IMR-90 (cell line): Measurements from ENCODE around the gene SEC61B. TPM values are rescaled to one million over a fixed set of nuclear protein-coding genes. Genes with fewer than 3 reads are reported as not detected.

Source experiments
- ATAC-seq: fragments of 200-7000 bp; cut with Tn5 transposase; 2 replicates; pipeline ENCODE4 v1.9.1; 2020; ENCODE audit warnings: low read depth, mild to moderate bottlenecking, moderate library complexity
- BruUV-seq: library from RNA; stranded (reverse); fragments of 400-500 nt; replicated peaks from 2 replicates; lab custom pipeline; 2021; lab: Mats Ljungman, UMichigan
- CTCF ChIA-PET: fragments of 300-600 bp; formaldehyde crosslinking; extraction: SDS; loops from one replicate; lab custom pipeline; 2021; ENCODE audit warnings: antibody characterized with exemption; lab: Yijun Ruan, JAX
- POLR2A ChIA-PET: fragments of 300-600 bp; sonication (Branson Sonifier 250); formaldehyde crosslinking; loops from one replicate; lab custom pipeline; 2022; ENCODE audit warnings: antibody characterized with exemption; ENCODE audit not compliant: unreplicated experiment; lab: Charles Lee
- DNase-seq: peaks from one replicate; pipeline ENCODE4 v3.0.0; 2013
- H2AFZ ChIP-seq: replicated peaks from 2 replicates; pipeline ENCODE3; 2013; ENCODE audit warnings: low read length, mild to moderate bottlenecking; ENCODE audit not compliant: poor library complexity
- H2AK5ac ChIP-seq: 2 replicates; pipeline ENCODE4 v1.6.1; 2013; ENCODE audit warnings: low read depth, low read length, inconsistent platforms
- H2AK9ac ChIP-seq: replicated peaks from 2 replicates; pipeline ENCODE3; 2013; ENCODE audit warnings: mild to moderate bottlenecking, low read depth, low read length, moderate library complexity; ENCODE audit not compliant: poor library complexity
- H2BK120ac ChIP-seq: 2 replicates; pipeline ENCODE4 v1.6.1; 2013; ENCODE audit warnings: low read depth, low read length, inconsistent platforms
- H2BK15ac ChIP-seq: 3 replicates; pipeline ENCODE4 v1.6.1; 2013; ENCODE audit warnings: low read depth, low read length, inconsistent platforms
- H2BK20ac ChIP-seq: 2 replicates; pipeline ENCODE4 v1.6.1; 2013; ENCODE audit warnings: low read depth, mild to moderate bottlenecking, inconsistent platforms, low read length, moderate library complexity
- H2BK5ac ChIP-seq: 2 replicates; pipeline ENCODE4 v1.6.1; 2013; ENCODE audit warnings: mild to moderate bottlenecking, low read depth, low read length, inconsistent platforms; ENCODE audit not compliant: poor library complexity, severe bottlenecking
- H3K14ac ChIP-seq: replicated peaks from 2 replicates; pipeline ENCODE4 v1.6.1; 2013; ENCODE audit warnings: low read depth, low read length, inconsistent platforms
- H3K18ac ChIP-seq: 2 replicates; pipeline ENCODE4 v1.6.1; 2013; ENCODE audit warnings: low read depth, low read length, control low read depth
- H3K23ac ChIP-seq: 2 replicates; pipeline ENCODE4 v1.6.1; 2013; ENCODE audit warnings: low read depth, low read length, inconsistent platforms
- H3K27ac ChIP-seq: 2 replicates; pipeline ENCODE4 v1.5.1; 2013; ENCODE audit warnings: mild to moderate bottlenecking, control low read depth, low read length; ENCODE audit not compliant: insufficient read depth
- H3K27me3 ChIP-seq: 2 replicates; pipeline ENCODE4 v1.6.1; 2013; ENCODE audit warnings: low read length; ENCODE audit not compliant: control insufficient read depth, insufficient read depth
- H3K36me3 ChIP-seq: 2 replicates; pipeline ENCODE4 v1.6.1; 2013; ENCODE audit warnings: low read length, mixed read lengths; ENCODE audit not compliant: control insufficient read depth, insufficient read depth
- H3K4ac ChIP-seq: 2 replicates; pipeline ENCODE4 v1.6.1; 2013; ENCODE audit warnings: low read depth, low read length, inconsistent platforms
- H3K4me1 ChIP-seq: 2 replicates; pipeline ENCODE4 v1.6.1; 2013; ENCODE audit warnings: low read length, mixed read lengths; ENCODE audit not compliant: control insufficient read depth, insufficient read depth
- H3K4me2 ChIP-seq: 2 replicates; pipeline ENCODE4 v1.6.1; 2013; ENCODE audit warnings: low read depth, mild to moderate bottlenecking, control low read depth, low read length, moderate library complexity
- H3K4me3 ChIP-seq: 2 replicates; pipeline ENCODE4 v1.5.1; 2013; ENCODE audit warnings: low read depth, mild to moderate bottlenecking, control low read depth, low read length, moderate library complexity; ENCODE audit not compliant: insufficient read depth
- H3K56ac ChIP-seq: 2 replicates; pipeline ENCODE4 v1.6.1; 2013; ENCODE audit warnings: low read length, inconsistent platforms; ENCODE audit not compliant: insufficient read depth; ENCODE audit errors: extremely low read depth
- H3K79me1 ChIP-seq, 2 experiments: 2 replicates each; pipeline ENCODE4 v1.6.1; 2013; ENCODE audit warnings: low read length in 2 of 2, inconsistent platforms in 1 of 2, low read depth in 1 of 2
- H3K9ac ChIP-seq: 2 replicates; pipeline ENCODE4 v1.6.1; 2013; ENCODE audit warnings: low read depth, low read length, control low read depth
- H3K9me1 ChIP-seq: 2 replicates; pipeline ENCODE4 v1.6.1; 2013; ENCODE audit warnings: low read length, inconsistent platforms; ENCODE audit not compliant: insufficient read depth
- H3K9me3 ChIP-seq: 2 replicates; pipeline ENCODE4 v1.6.1; 2013; ENCODE audit warnings: low read length; ENCODE audit not compliant: control insufficient read depth, insufficient read depth
- H4K20me1 ChIP-seq: 2 replicates; pipeline ENCODE4 v1.6.1; 2013; ENCODE audit warnings: low read length, inconsistent platforms; ENCODE audit not compliant: insufficient read depth
- H4K5ac ChIP-seq: 2 replicates; pipeline ENCODE4 v1.6.1; 2013; ENCODE audit warnings: mild to moderate bottlenecking, low read depth, low read length, control low read depth
- H4K8ac ChIP-seq, 2 experiments: 2 replicates each; pipeline ENCODE4 v1.6.1; 2013; ENCODE audit warnings: low read depth in 2 of 2, low read length in 2 of 2, control low read depth in 1 of 2, inconsistent platforms in 1 of 2
- H4K91ac ChIP-seq: 2 replicates; pipeline ENCODE4 v1.6.1; 2013; ENCODE audit warnings: low read depth, low read length, inconsistent platforms; ENCODE audit not compliant: insufficient read depth
- CEBPB ChIP-seq: IDR thresholded peaks from 2 replicates; pipeline ENCODE4 v1.6.1; 2012; ENCODE audit warnings: low read depth, low read length, improper control_type of control experiment
- CHD1 ChIP-seq: IDR thresholded peaks from 2 replicates; pipeline ENCODE4 v1.6.1; 2012; ENCODE audit warnings: low read depth, low read length, improper control_type of control experiment
- CTCF ChIP-seq: conservative IDR thresholded peaks from 2 replicates; pipeline ENCODE4 v1.5.1; 2012; ENCODE audit warnings: mild to moderate bottlenecking, low read depth, low read length, improper control_type of control experiment
- FOS ChIP-seq: fragments of 150-350 bp; IDR thresholded peaks from 2 replicates; pipeline ENCODE4 v1.6.1; 2016; ENCODE audit warnings: low read depth, low read length
- MAFK ChIP-seq: IDR thresholded peaks from 2 replicates; pipeline ENCODE4 v1.6.1; 2012; ENCODE audit warnings: low read depth, low read length, improper control_type of control experiment
- MAZ ChIP-seq: IDR thresholded peaks from 2 replicates; pipeline ENCODE4 v1.6.1; 2012; ENCODE audit warnings: low read depth, mild to moderate bottlenecking, low read length, improper control_type of control experiment, moderate library complexity, borderline replicate concordance
- MXI1 ChIP-seq: IDR thresholded peaks from 2 replicates; pipeline ENCODE4 v1.6.1; 2012; ENCODE audit warnings: low read depth, mild to moderate bottlenecking, low read length, moderate library complexity, borderline replicate concordance
- NFE2L2 ChIP-seq: fragments of 150-350 bp; IDR thresholded peaks from 2 replicates; pipeline ENCODE4 v1.6.1; 2016; ENCODE audit warnings: low read depth, mild to moderate bottlenecking, low read length
- POLR2A ChIP-seq: IDR thresholded peaks from 2 replicates; pipeline ENCODE4 v1.6.1; 2012; ENCODE audit warnings: mild to moderate bottlenecking, low read depth, low read length
- RCOR1 ChIP-seq: IDR thresholded peaks from 2 replicates; pipeline ENCODE4 v1.6.1; 2012; ENCODE audit warnings: mild to moderate bottlenecking, low read length, improper control_type of control experiment; ENCODE audit not compliant: insufficient replicate concordance
- WGBS, 2 experiments: methylation state at CpG; one replicate each; pipeline versions ENCODE4 v1.1.5 to v1.1.7; 2013; ENCODE audit warnings: missing lambda C conversion rate in 2 of 2; ENCODE audit not compliant: insufficient read length in 1 of 2; ENCODE audit errors: extremely low coverage in 2 of 2; 5-methylcytosine and 5-hydroxymethylcytosine counted together
- dilution Hi-C: fragments of 300-500 bp; cut with HindIII; formaldehyde crosslinking; loops from one replicate; pipeline ENCODE4 v1.14.3; 2018; ENCODE audit warnings: low sequenced_read_pairs; ENCODE audit not compliant: unreplicated experiment
- in situ Hi-C: fragments of 300-500 bp; cut with MboI; formaldehyde crosslinking; loops from 3 replicates; pipeline ENCODE4 v1.14.3; 2019; ENCODE audit warnings: low sequenced_read_pairs, inconsistent platforms, mixed read lengths
- intact Hi-C: fragments of 100-400 bp; cut with micrococcal nuclease; formaldehyde crosslinking; loops from 2 replicates; pipeline ENCODE4 v1.10.0; 2022
- polyA plus RNA-seq, 3 experiments: library from polyadenylated mRNA; depleted of rRNA; stranded (reverse); fragments of >200 nt; gene quantifications; 2 replicates each; pipeline ENCODE4 v1.2.3, GENCODE V29; 2012; ENCODE audit warnings: low replicate concordance in 1 of 3
- total RNA-seq: library from RNA; depleted of rRNA; stranded (reverse); fragments of >200 nt; gene quantifications from 2 replicates; pipeline ENCODE4 v1.2.3, GENCODE V29; 2012
- TF ChIP-seq, protein P1 (sequence below): fragments of 150-350 bp; IDR thresholded peaks from 2 replicates; pipeline ENCODE4 v1.6.1; 2016; ENCODE audit warnings: low read depth, mild to moderate bottlenecking, low read length, moderate library complexity, borderline replicate concordance
- TF ChIP-seq, protein P2 (sequence below): fragments of 150-350 bp; IDR thresholded peaks from 2 replicates; pipeline ENCODE4 v1.6.1; 2017; ENCODE audit warnings: mild to moderate bottlenecking, antibody characterized with exemption, low read length, low read depth

SEC61B gene
- total and polyA plus RNA-seq, 2 of the 4 experiments (the other 2 are of a cell fraction): 180 to 281 TPM

- TF ChIP-seq NFE2L2: no peak
- TF ChIP-seq CTCF: no peak
- TF ChIP-seq, protein P1, sequence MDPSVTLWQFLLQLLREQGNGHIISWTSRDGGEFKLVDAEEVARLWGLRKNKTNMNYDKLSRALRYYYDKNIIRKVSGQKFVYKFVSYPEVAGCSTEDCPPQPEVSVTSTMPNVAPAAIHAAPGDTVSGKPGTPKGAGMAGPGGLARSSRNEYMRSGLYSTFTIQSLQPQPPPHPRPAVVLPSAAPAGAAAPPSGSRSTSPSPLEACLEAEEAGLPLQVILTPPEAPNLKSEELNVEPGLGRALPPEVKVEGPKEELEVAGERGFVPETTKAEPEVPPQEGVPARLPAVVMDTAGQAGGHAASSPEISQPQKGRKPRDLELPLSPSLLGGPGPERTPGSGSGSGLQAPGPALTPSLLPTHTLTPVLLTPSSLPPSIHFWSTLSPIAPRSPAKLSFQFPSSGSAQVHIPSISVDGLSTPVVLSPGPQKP: no peak
- TF ChIP-seq CEBPB: no peak
- no peak for TF ChIP-seq MXI1
- TF ChIP-seq, protein P2, sequence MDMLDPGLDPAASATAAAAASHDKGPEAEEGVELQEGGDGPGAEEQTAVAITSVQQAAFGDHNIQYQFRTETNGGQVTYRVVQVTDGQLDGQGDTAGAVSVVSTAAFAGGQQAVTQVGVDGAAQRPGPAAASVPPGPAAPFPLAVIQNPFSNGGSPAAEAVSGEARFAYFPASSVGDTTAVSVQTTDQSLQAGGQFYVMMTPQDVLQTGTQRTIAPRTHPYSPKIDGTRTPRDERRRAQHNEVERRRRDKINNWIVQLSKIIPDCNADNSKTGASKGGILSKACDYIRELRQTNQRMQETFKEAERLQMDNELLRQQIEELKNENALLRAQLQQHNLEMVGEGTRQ: no peak
- TF ChIP-seq FOS: no peak
- no peak for TF ChIP-seq MAFK
- TF ChIP-seq MAZ: no peak
- TF ChIP-seq RCOR1: no peak
- no peak for TF ChIP-seq POLR2A
- TF ChIP-seq CHD1: no peak
- no TSS peak for BruUV-seq
- no peak overlapping the region for H3K4ac ChIP-seq
- 70% methylated on average over 6 of the region's 9 CpGs; no CpG with 5 or more reads in 1 of the 2 experiments for WGBS, 2 experiments
- no peak overlapping the region for H2BK20ac ChIP-seq
- no peak overlapping the region for H4K91ac ChIP-seq
- DNase-seq (no peak), ATAC-seq (no peak)
- H2BK5ac ChIP-seq: no peak overlapping the region
- H3K4me3 ChIP-seq: no peak overlapping the region
- H3K36me3 ChIP-seq: no peaks in the 10 kb centered on the region
- no peak overlapping the region for H2BK15ac ChIP-seq
- H4K5ac ChIP-seq: no peak overlapping the region
- intact Hi-C loops: no loop called here
- ChIA-PET POLR2A (no interaction called here), CTCF (interaction anchor here (0.9 kb wide), 1 partner anchor 14 kb away, joined by 3 read pairs; no protein-coding TSS in a partner anchor)
- H2BK120ac ChIP-seq: no peak overlapping the region
- dilution Hi-C loops: no loop called here
- H3K4me1 ChIP-seq: no peaks in the 10 kb centered on the region
- H3K14ac ChIP-seq: no peak overlapping the region
- H4K20me1 ChIP-seq: no peaks in the 10 kb centered on the region
- no peak overlapping the region for H4K8ac ChIP-seq
- H3K4me2 ChIP-seq: no peak overlapping the region
- in situ Hi-C loops: loop anchor here (25.0 kb wide), 1 partner anchor 1389 kb away; the partner anchor contains the start of gene CAVIN4
- H2AK5ac ChIP-seq: no peak overlapping the region
- H3K27me3 ChIP-seq: peaks cover 16% of the 10 kb centered on the region
- no peaks in the 10 kb centered on the region for H3K79me1 ChIP-seq
- no peak overlapping the region for H3K9ac ChIP-seq
- peaks cover 5% of the 10 kb centered on the region; the same call in 1 of the 2 replicates for H3K9me3 ChIP-seq
- H3K18ac ChIP-seq: no peak overlapping the region
- no peak overlapping the region for H3K56ac ChIP-seq
- no peak overlapping the region for H2AFZ ChIP-seq
- no peak overlapping the region for H3K27ac ChIP-seq
- no peak overlapping the region for H2AK9ac ChIP-seq
- H3K23ac ChIP-seq: no peak overlapping the region
- H3K9me1 ChIP-seq: no peaks in the 10 kb centered on the region; the same call in 1 of the 2 replicates
Measured at GRCh38 chr9:99197987-99198386, 24.1 kb upstream of the SEC61B start.
